Fibroblast of villous mesenchyme (primary cell): ENCODE results near the gene SMARCB1. TPM values are rescaled to one million over a fixed set of nuclear protein-coding genes. Genes with fewer than 3 reads are reported as not detected.
A peak's percentile ranks its signal among the peaks of the same experiment; 100 is the strongest.

Source experiments
- DNase-seq: peaks from one replicate; pipeline ENCODE4 v3.0.0-alpha.2; 2010; ENCODE audit warnings: low read depth
- H3K4me3 ChIP-seq: 2 replicates; pipeline ENCODE4 v1.5.1; 2011; ENCODE audit warnings: low read depth, mild to moderate bottlenecking, low read length
- CTCF ChIP-seq: IDR thresholded peaks from 2 replicates; pipeline ENCODE4 v1.5.1; 2012; ENCODE audit warnings: low read depth, mild to moderate bottlenecking, low read length; ENCODE audit not compliant: insufficient read depth
- total RNA-seq: library from RNA; depleted of rRNA; stranded (reverse); fragments of >200 nt; gene quantifications from 2 replicates; pipeline ENCODE4 v1.2.3, GENCODE V29; 2012

The SMARCB1 gene
- 61.7 and 76.3 TPM in 2 replicates for total RNA-seq

DNA sequence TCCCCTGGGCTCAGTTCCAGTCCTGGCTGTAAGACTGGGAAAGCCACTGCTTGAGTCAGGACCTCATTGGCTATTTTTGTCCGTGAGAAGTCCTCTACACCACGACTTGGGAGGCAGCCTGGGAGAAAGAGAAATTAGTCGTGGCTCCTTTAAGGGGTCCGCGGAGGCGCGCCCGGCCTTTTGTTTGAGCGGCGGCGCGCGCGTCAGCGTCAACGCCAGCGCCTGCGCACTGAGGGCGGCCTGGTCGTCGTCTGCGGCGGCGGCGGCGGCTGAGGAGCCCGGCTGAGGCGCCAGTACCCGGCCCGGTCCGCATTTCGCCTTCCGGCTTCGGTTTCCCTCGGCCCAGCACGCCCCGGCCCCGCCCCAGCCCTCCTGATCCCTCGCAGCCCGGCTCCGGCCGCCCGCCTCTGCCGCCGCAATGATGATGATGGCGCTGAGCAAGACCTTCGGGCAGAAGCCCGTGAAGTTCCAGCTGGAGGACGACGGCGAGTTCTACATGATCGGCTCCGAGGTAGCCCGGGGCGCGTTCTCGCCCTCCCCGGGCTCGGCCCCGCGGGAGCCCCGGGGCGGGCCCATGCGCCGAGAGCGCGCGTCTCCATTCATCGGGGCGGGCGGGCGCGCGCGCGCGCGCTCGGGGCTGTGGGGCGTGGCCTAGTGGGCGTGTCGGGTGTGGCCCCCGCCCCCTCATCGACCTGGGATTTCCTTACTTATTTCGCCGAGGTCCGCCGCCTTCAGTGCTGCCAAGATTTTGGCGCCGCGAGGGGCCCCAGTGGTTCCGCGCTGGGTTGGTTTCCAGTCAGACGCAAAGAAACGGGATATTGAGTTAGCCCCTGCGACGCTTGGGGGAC lies at the start of gene SMARCB1:
SMARCB1 (plus strand) TSS at position 215 of the 848 bp plus-strand sequence; CDS start at position 419, 204 bp downstream.
- peak within 1 kb of the TSS; percentile 88 for H3K4me3 ChIP-seq
- TF ChIP-seq CTCF, result no peak
- peak; percentile 92 for DNase-seq

GRCh38 chr22:23737696-23738095 lies 49.1 kb upstream of the SMARCB1 start:
- no peak overlapping the region for H3K4me3 ChIP-seq
- no peak for DNase-seq
- TF ChIP-seq CTCF, result no peak

GRCh38 chr22:23742505-23743264 lies 44.1 kb upstream of the SMARCB1 start:
- no peak for TF ChIP-seq CTCF
- H3K4me3 ChIP-seq, result no peak overlapping the region
- DNase-seq, result no peak

DNA sequence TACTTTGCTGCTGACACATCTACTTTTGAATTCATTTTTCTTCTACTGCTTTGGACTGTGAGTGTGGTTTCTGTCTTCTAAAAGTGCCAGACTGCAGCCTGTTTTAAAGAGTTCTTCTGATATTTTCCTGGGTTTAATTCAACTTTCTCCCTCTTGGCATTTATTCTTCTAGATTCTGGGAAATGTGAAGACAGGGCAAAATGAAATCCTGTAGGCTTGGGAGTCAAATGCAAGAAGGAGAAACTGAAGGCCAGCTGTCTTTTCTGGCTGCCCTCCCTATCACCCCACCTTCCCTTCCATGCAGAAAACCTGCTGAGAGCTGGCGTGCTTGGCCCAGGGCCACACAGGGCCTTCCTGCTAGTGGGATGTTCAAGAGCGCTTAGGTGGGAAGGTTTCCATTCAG lies 43.5 kb upstream of the SMARCB1 start:
- DNase-seq, result no peak
- H3K4me3 ChIP-seq, result no peak overlapping the region
- no peak for TF ChIP-seq CTCF

DNA sequence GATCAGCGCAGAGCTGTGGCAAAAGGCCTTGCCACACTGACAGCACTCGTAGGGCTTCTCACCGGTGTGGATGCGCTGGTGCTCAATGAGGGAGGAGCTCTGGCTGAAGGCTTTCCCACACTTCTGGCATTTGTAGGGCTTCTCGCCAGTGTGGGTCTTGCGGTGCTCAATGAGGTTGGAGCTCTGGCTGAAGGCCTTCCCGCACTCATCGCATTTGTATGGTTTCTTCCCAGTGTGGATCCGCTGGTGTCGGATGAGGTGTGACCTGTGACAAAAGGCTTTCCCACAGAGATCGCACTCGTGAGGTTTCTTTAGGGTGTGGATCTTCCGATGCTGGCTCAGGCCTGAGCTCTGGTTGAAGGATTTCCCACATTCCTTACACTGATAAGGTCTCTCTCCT lies 42.8 kb upstream of the SMARCB1 start:
- DNase-seq, result no peak
- TF ChIP-seq CTCF, result no peak
- no peak overlapping the region for H3K4me3 ChIP-seq

- no peak for TF ChIP-seq CTCF
- no peak overlapping the region for H3K4me3 ChIP-seq
Measured at GRCh38 chr22:23744485-23744884, 42.3 kb upstream of the SMARCB1 start.

More at GRCh38 chr22:23744485-23744884, 42.3 kb upstream of the SMARCB1 start:
- DNase-seq, result no peak
